HL-60 (cell line): ENCODE data around the gene EIF4A2.

Source experiments
- POLR2AphosphoS5 ChIP-seq: IDR thresholded peaks from 2 replicates; pipeline ENCODE4 v1.6.1; 2012; ENCODE audit warnings: low read depth
- TF ChIP-seq, protein P1 (sequence below): IDR thresholded peaks from one replicate; pipeline ENCODE4 v1.5.1; 2011; ENCODE audit warnings: low read length, control low read depth, inconsistent platforms; ENCODE audit not compliant: insufficient read depth

DNA sequence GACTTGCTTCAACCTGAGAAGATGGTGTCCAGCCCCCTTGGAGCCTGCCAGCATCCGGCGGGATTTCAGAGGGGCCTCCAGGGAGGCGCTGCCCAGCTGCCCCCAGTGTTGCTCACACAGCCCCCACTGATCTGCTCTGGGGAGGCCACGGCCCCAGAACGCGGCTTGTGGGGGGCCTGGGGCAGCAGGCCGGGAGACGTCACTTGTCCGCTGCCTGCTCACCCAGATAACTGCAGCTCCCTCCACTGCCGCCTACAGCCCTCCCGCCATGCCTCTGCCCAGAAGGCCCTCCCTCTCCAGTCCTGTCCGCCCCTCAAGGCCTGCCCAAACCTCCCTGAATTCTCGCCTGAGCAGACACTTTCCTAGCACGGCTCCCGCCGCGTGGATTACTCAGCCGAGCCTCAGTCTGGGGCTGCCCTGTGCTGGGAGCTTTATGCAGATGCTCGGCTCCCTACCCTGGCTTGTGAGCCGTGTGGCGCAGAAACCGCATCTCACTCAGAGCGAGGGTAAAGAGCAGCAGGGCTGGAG lies 42.0 kb downstream of the EIF4A2 start:
- TF ChIP-seq, protein P1, sequence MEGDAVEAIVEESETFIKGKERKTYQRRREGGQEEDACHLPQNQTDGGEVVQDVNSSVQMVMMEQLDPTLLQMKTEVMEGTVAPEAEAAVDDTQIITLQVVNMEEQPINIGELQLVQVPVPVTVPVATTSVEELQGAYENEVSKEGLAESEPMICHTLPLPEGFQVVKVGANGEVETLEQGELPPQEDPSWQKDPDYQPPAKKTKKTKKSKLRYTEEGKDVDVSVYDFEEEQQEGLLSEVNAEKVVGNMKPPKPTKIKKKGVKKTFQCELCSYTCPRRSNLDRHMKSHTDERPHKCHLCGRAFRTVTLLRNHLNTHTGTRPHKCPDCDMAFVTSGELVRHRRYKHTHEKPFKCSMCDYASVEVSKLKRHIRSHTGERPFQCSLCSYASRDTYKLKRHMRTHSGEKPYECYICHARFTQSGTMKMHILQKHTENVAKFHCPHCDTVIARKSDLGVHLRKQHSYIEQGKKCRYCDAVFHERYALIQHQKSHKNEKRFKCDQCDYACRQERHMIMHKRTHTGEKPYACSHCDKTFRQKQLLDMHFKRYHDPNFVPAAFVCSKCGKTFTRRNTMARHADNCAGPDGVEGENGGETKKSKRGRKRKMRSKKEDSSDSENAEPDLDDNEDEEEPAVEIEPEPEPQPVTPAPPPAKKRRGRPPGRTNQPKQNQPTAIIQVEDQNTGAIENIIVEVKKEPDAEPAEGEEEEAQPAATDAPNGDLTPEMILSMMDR = no peak
- no peak for TF ChIP-seq POLR2AphosphoS5
